A673 (cell line): ENCODE results near the gene TOR1A. TPM values are rescaled to one million over a fixed set of nuclear protein-coding genes. Genes with fewer than 3 reads are reported as not detected.

Experiments
- Bru-seq: library from RNA; stranded (reverse); fragments of 400-500 nt; gene quantifications from one replicate; lab custom pipeline; 2021; lab: Mats Ljungman, UMichigan
- BruChase-seq, 2 experiments: library from RNA; stranded (reverse); fragments of 400-500 nt; gene quantifications; one replicate each; lab custom pipeline; 2021; lab: Mats Ljungman, UMichigan
- BruUV-seq: library from RNA; stranded (reverse); fragments of 400-500 nt; replicated peaks from 2 replicates; lab custom pipeline; 2021; lab: Mats Ljungman, UMichigan
- CTCF ChIA-PET: fragments of 300-600 bp; sonication (Branson Sonifier 250); formaldehyde crosslinking; loops from one replicate; lab custom pipeline; 2022; ENCODE audit warnings: antibody characterized with exemption; lab: Charles Lee
- POLR2A ChIA-PET: fragments of 300-600 bp; sonication (Branson Sonifier 250); formaldehyde crosslinking; loops from one replicate; lab custom pipeline; 2022; ENCODE audit warnings: antibody characterized with exemption; ENCODE audit not compliant: low non-redundant PET; lab: Charles Lee
- DNase-seq: peaks from one replicate; pipeline ENCODE4 v3.0.0-alpha.2; 2015; ENCODE audit warnings: low spot score
- H3K27ac ChIP-seq: fragments of 200-600 bp; sonication (generic); 2 replicates; pipeline ENCODE4 v1.5.1; 2016; ENCODE audit warnings: mixed run types, low read depth, mild to moderate bottlenecking, mixed read lengths, antibody characterized with exemption, low read length; ENCODE audit not compliant: poor library complexity, severe bottlenecking
- H3K27me3 ChIP-seq: fragments of 200-600 bp; sonication (generic); replicated peaks from 2 replicates; pipeline ENCODE4 v1.6.1; 2017; ENCODE audit warnings: mixed run types, low read depth, mild to moderate bottlenecking, mixed read lengths, antibody characterized with exemption, low read length; ENCODE audit not compliant: insufficient read depth, poor library complexity
- H3K36me3 ChIP-seq: fragments of 200-600 bp; sonication (generic); 2 replicates; pipeline ENCODE4 v1.6.1; 2016; ENCODE audit warnings: mixed run types, mild to moderate bottlenecking, mixed read lengths, antibody characterized with exemption, low read length; ENCODE audit not compliant: insufficient read depth, poor library complexity, severe bottlenecking
- H3K4me1 ChIP-seq: fragments of 200-600 bp; sonication (generic); 2 replicates; pipeline ENCODE4 v1.6.1; 2017; ENCODE audit warnings: mixed run types, mild to moderate bottlenecking, mixed read lengths, antibody characterized with exemption, low read length; ENCODE audit not compliant: insufficient read depth, poor library complexity, severe bottlenecking
- H3K4me3 ChIP-seq: fragments of 200-600 bp; sonication (generic); 2 replicates; pipeline ENCODE4 v1.5.1; 2016; ENCODE audit warnings: low read depth, mixed run types, mild to moderate bottlenecking, mixed read lengths, low read length; ENCODE audit not compliant: poor library complexity, severe bottlenecking
- H3K9me3 ChIP-seq: fragments of 200-600 bp; sonication (generic); 2 replicates; pipeline ENCODE4 v1.6.1; 2016; ENCODE audit warnings: mixed run types, low read depth, mild to moderate bottlenecking, mixed read lengths, antibody characterized with exemption, low read length; ENCODE audit not compliant: poor library complexity, severe bottlenecking
- EZH2 ChIP-seq: fragments of 200-600 bp; sonication (generic); IDR thresholded peaks from 2 replicates; pipeline ENCODE4 v1.6.1; 2017; ENCODE audit warnings: borderline replicate concordance, low read depth, mild to moderate bottlenecking, mixed read lengths, antibody characterized with exemption, low read length; ENCODE audit not compliant: poor library complexity, severe bottlenecking
- intact Hi-C: fragments of 100-400 bp; cut with micrococcal nuclease; formaldehyde crosslinking; loops from one replicate; pipeline ENCODE4 v1.10.0; 2022; ENCODE audit not compliant: unreplicated experiment
- long read RNA-seq: library from polyadenylated mRNA; stranded (forward); transcript quantifications from one replicate; pipeline ENCODE4 v2.0.0, GENCODE V29; 2022
- total RNA-seq: library from RNA; stranded (reverse); gene quantifications from 2 replicates; pipeline ENCODE4 v1.2.3, GENCODE V29; 2021
- TF ChIP-seq, protein P1 (sequence below): fragments of 300-800, 200-600 bp; sonication (generic); conservative IDR thresholded peaks from 2 replicates; pipeline ENCODE4 v1.5.1; 2017; ENCODE audit warnings: low read depth, mild to moderate bottlenecking, antibody characterized with exemption, low read length, moderate library complexity, mixed read lengths

Gene TOR1A, protein sequence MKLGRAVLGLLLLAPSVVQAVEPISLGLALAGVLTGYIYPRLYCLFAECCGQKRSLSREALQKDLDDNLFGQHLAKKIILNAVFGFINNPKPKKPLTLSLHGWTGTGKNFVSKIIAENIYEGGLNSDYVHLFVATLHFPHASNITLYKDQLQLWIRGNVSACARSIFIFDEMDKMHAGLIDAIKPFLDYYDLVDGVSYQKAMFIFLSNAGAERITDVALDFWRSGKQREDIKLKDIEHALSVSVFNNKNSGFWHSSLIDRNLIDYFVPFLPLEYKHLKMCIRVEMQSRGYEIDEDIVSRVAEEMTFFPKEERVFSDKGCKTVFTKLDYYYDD
- total RNA-seq (42.8 and 46.3 TPM in 2 replicates), Bru-seq, nascent RNA (percentile 76 among the genes with signal in this experiment), BruChase-seq, experiment 1, labeled RNA remaining after a 2-hour chase (percentile 83 among the genes with signal in this experiment), BruChase-seq, experiment 2, labeled RNA remaining after a 6-hour chase (percentile 89 among the genes with signal in this experiment)
- long read RNA-seq, transcript TOR1A-201 (5 exons, 2,076 nt): major isoform, 123 of 137 reads
- long read RNA-seq, partial matches to known transcripts: 2 of 137 reads
- long read RNA-seq, other reads (novel, unspliced or antisense): 12 of 137 reads

DNA sequence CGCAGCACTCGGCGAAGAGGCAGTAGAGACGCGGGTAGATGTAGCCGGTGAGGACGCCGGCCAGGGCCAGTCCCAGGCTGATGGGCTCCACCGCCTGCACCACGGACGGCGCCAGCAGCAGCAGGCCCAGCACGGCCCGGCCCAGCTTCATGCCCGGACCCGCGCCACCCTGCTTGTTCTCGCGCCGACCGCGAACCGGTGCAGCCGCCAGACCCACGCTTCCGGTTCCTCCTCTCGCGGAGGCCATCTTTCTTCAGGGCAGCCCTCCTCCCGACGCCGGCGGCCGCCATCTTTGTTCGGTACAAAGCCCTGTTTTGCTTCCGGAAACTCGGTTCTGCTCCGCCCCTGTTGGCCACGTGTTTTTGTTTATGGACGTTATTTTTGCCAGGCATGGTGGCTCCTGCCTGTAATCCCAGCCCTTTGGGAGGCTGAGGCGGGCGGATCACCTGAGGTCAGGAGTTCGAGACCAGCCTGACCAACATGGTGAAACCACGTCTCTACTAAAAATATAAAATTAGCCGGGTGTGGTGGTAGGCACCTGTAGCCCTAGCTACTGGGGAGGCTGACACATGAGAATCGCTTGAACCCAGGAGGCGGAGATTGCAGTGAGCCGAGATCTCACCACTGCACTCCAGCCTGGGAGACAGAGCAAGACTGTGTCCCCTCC lies at the start of gene TOR1A:
Gene TOR1A (minus strand): TSS at position 202 of the 667 bp plus-strand sequence. CDS start 51 bp downstream, at position 151.
- peak within 1 kb of the TSS; percentile 96 for H3K4me3 ChIP-seq
- H3K27me3 ChIP-seq: no peaks in the 10 kb centered on the region
- TF ChIP-seq, protein P1, sequence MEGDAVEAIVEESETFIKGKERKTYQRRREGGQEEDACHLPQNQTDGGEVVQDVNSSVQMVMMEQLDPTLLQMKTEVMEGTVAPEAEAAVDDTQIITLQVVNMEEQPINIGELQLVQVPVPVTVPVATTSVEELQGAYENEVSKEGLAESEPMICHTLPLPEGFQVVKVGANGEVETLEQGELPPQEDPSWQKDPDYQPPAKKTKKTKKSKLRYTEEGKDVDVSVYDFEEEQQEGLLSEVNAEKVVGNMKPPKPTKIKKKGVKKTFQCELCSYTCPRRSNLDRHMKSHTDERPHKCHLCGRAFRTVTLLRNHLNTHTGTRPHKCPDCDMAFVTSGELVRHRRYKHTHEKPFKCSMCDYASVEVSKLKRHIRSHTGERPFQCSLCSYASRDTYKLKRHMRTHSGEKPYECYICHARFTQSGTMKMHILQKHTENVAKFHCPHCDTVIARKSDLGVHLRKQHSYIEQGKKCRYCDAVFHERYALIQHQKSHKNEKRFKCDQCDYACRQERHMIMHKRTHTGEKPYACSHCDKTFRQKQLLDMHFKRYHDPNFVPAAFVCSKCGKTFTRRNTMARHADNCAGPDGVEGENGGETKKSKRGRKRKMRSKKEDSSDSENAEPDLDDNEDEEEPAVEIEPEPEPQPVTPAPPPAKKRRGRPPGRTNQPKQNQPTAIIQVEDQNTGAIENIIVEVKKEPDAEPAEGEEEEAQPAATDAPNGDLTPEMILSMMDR: no peak
- no peak for TF ChIP-seq EZH2
- BruUV-seq: no TSS peak
- H3K36me3 ChIP-seq: peaks cover 27% of the 10 kb centered on the region
- POLR2A ChIA-PET: no interaction called here
- intact Hi-C loops: no loop called here
- DNase-seq: peak; percentile 96
- peak within 1 kb of the TSS; percentile 88 for H3K27ac ChIP-seq
- CTCF ChIA-PET: no interaction called here
- H3K9me3 ChIP-seq: no peaks in the 10 kb centered on the region
- H3K4me1 ChIP-seq: no peaks in the 10 kb centered on the region

DNA sequence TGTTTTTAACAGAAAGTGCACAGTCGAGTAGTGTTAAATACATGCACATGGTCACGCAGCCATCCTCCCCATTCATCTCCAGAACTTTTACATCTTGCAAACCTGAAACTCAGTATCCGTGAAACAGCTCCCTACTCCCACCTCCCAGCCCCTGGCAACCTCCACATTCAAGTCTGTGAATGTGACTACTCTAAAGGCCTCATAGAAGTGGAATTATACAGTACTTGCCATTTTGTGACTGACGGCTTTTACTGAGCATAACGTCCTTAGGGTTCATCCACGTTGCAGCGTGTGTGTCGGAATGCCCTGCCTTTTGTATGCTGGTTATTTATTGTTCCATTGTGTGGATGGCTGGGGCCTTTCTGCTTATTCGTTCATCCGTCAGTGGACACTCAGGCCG lies 47.1 kb upstream of the TOR1A start:
- no peaks in the 10 kb centered on the region for H3K9me3 ChIP-seq
- H3K4me3 ChIP-seq: no peak overlapping the region
- TF ChIP-seq, protein P1: no peak
- TF ChIP-seq EZH2: no peak
- no peaks in the 10 kb centered on the region for H3K27me3 ChIP-seq
- POLR2A ChIA-PET: interaction anchor here (0.6 kb wide), 1 partner anchor 350 kb away, joined by 3 read pairs; no protein-coding TSS in a partner anchor
- intact Hi-C loops: no loop called here
- DNase-seq: no peak
- CTCF ChIA-PET: no interaction called here
- no TSS peak for BruUV-seq
- no peaks in the 10 kb centered on the region for H3K36me3 ChIP-seq
- H3K4me1 ChIP-seq: no peaks in the 10 kb centered on the region
- no peak overlapping the region for H3K27ac ChIP-seq
